Fibroblast of lung (primary cell): ENCODE results near the gene APBA1. TPM values are rescaled to one million over a fixed set of nuclear protein-coding genes. Genes with fewer than 3 reads are reported as not detected.

ENCODE experiments used
- DNase-seq, 2 donors: peaks; one replicate each; pipeline versions ENCODE4 v3.0.0 to v3.0.0-alpha.2; 2010; ENCODE audit warnings: low read depth in 2 of 2
- H2AFZ ChIP-seq: 2 replicates; pipeline ENCODE4 v1.5.1; 2012; ENCODE audit warnings: low read length, control low read depth, inconsistent platforms
- H3K27ac ChIP-seq: 2 replicates; pipeline ENCODE4 v1.5.1; 2011; ENCODE audit warnings: low read length, control low read depth; ENCODE audit not compliant: insufficient read depth
- H3K27me3 ChIP-seq: 2 replicates; pipeline ENCODE4 v1.5.1; 2011; ENCODE audit warnings: mild to moderate bottlenecking, low read length; ENCODE audit not compliant: control insufficient read depth, insufficient read depth
- H3K36me3 ChIP-seq: 2 replicates; pipeline ENCODE4 v1.5.1; 2011; ENCODE audit warnings: low read length; ENCODE audit not compliant: control insufficient read depth, insufficient read depth
- H3K4me1 ChIP-seq: 2 replicates; pipeline ENCODE4 v1.5.1; 2011; ENCODE audit warnings: low read length; ENCODE audit not compliant: control insufficient read depth, insufficient read depth; ENCODE audit errors: extremely low read depth
- H3K4me2 ChIP-seq: 2 replicates; pipeline ENCODE4 v1.5.1; 2011; ENCODE audit warnings: low read length, control low read depth; ENCODE audit not compliant: insufficient read depth; ENCODE audit errors: extremely low read depth
- H3K4me3 ChIP-seq, 4 experiments: fragments of 200-600 bp in 1 of 4; sonication (generic) in 1 of 4; replicated peaks in 1 of 4; 2 replicates each; pipeline ENCODE4 v1.5.1; 2011 to 2016; ENCODE audit warnings: low read length in 4 of 4, low read depth in 3 of 4, mild to moderate bottlenecking in 3 of 4, control low read depth in 2 of 4, inconsistent platforms in 1 of 4, mixed read lengths in 1 of 4; ENCODE audit not compliant: insufficient read depth in 1 of 4; ENCODE audit errors: control extremely low read depth in 1 of 4
- H3K79me2 ChIP-seq: 2 replicates; pipeline ENCODE4 v1.5.1; 2012; ENCODE audit warnings: mild to moderate bottlenecking, low read length, inconsistent platforms; ENCODE audit not compliant: control insufficient read depth, insufficient read depth
- H3K9ac ChIP-seq: 2 replicates; pipeline ENCODE4 v1.5.1; 2011; ENCODE audit warnings: mild to moderate bottlenecking, low read length, control low read depth; ENCODE audit not compliant: insufficient read depth
- H3K9me3 ChIP-seq: 2 replicates; pipeline ENCODE4 v1.5.1; 2012; ENCODE audit warnings: low read depth, low read length; ENCODE audit not compliant: control insufficient read depth, insufficient read depth
- H4K20me1 ChIP-seq: 2 replicates; pipeline ENCODE4 v1.5.1; 2011; ENCODE audit warnings: low read length; ENCODE audit not compliant: control insufficient read depth, insufficient read depth; ENCODE audit errors: extremely low read depth
- EZH2 ChIP-seq: IDR thresholded peaks from 2 replicates; pipeline ENCODE4 v1.5.1; 2012; ENCODE audit warnings: low read length, control low read depth, mild to moderate bottlenecking; ENCODE audit errors: missing control alignments
- polyA plus RNA-seq, 2 donors: library from polyadenylated mRNA; depleted of rRNA in 1 of 2; stranded (reverse) in 1 of 2; unstranded in 1 of 2; fragments of >200 nt; gene quantifications; 2 replicates each; pipeline ENCODE4 v1.2.1, GENCODE V29; 2011 to 2012; ENCODE audit warnings: missing spikeins in 1 of 2
- total RNA-seq: library from RNA; depleted of rRNA; stranded (reverse); fragments of >200 nt; gene quantifications from 2 replicates; pipeline ENCODE4 v1.2.1, GENCODE V29; 2014
- TF ChIP-seq, protein P1 (sequence below), 2 donors: IDR thresholded peaks in 1 of 2; conservative IDR thresholded peaks in 1 of 2; 1 replicate in 1 of 2; 2 replicates in 1 of 2; pipeline ENCODE4 v1.5.1; 2011 to 2012; ENCODE audit warnings: low read length in 2 of 2, control low read depth in 1 of 2, inconsistent platforms in 1 of 2, low read depth in 1 of 2, mild to moderate bottlenecking in 1 of 2

Gene APBA1
- total and polyA plus RNA-seq, 2 donors (not counting 1 experiment from before 2014, with no cell fraction given): 5.0 to 8.8 TPM

DNA sequence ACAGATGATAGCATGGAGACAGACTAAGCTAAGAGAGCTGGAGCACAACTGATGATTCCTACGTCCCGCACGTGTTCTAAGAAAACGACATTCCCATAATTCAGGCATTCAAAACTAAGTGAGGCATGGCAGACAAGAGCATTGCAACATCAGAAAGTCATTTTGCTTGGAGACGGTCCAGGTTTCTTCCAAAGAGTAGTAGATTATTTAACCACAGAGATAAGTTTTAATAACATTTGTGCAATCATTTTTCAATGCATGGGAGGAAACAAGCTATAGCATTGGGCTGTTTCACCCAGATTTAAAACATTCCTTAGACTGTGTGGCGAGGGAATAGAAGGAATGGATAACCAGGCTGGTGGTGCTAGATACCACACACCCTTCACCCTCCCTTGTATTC lies 117.2 kb downstream of the APBA1 start:
- H3K79me2 ChIP-seq: no peaks in the 10 kb centered on the region
- H3K27ac ChIP-seq: no peak overlapping the region
- H3K9ac ChIP-seq: no peak overlapping the region
- no peaks in the 10 kb centered on the region for H3K4me1 ChIP-seq
- no peaks in the 10 kb centered on the region for H3K9me3 ChIP-seq
- H3K4me3 ChIP-seq: no peak overlapping the region
- H3K4me2 ChIP-seq: no peak overlapping the region
- H4K20me1 ChIP-seq: no peaks in the 10 kb centered on the region
- no peaks in the 10 kb centered on the region for H3K36me3 ChIP-seq
- no peaks in the 10 kb centered on the region for H3K27me3 ChIP-seq
- no peak overlapping the region for H2AFZ ChIP-seq
- TF ChIP-seq, protein P1, sequence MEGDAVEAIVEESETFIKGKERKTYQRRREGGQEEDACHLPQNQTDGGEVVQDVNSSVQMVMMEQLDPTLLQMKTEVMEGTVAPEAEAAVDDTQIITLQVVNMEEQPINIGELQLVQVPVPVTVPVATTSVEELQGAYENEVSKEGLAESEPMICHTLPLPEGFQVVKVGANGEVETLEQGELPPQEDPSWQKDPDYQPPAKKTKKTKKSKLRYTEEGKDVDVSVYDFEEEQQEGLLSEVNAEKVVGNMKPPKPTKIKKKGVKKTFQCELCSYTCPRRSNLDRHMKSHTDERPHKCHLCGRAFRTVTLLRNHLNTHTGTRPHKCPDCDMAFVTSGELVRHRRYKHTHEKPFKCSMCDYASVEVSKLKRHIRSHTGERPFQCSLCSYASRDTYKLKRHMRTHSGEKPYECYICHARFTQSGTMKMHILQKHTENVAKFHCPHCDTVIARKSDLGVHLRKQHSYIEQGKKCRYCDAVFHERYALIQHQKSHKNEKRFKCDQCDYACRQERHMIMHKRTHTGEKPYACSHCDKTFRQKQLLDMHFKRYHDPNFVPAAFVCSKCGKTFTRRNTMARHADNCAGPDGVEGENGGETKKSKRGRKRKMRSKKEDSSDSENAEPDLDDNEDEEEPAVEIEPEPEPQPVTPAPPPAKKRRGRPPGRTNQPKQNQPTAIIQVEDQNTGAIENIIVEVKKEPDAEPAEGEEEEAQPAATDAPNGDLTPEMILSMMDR (conservative IDR thresholded peaks at IDR 0.05 in 1 of 2, IDR thresholded peaks at IDR 0.05 in 1 of 2; ENCODE audit: low read depth in 1 of 2, low read length in 2 of 2): no peak
- no peak for TF ChIP-seq EZH2
- peak; percentile 89 to 91 for DNase-seq

DNA sequence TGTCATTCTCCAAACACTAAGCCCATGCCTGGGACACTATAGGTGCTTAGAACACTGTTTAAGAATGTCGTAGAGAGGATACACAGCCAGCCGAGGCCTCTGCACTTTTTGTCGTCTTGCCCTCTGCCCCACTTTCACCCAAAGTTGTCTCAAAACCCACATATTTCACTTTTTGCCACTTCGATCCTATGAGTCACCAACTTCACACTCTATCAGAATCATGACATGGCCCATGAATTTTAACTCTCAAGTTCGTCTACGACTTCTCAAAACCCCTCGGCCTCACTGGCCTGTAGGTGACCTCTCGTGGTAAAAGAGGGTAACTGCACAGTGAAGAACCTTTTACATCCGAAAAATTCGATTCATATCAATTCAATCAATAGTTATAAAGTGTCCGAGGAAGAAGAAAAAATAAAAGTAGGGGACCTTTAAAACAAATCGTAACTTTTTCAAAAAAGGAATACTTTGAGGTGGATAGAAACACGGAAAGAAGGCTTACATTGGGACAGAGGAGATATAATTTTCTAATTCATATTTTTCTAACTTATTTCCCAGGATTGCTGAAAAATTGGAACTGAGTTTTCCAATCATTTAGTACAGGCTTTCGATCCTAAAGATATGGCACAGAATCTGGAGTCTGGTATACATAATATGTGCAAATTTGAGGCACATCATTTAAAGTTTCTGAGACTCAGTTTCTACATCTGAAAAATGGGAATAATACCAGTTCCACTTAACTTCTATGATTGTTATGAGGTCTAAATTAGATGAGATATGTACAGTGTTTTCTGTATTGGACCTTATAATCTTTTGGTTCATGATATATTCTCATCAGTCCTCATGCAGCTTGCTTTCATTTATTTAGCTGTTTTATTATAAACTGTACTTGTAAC lies 122.6 kb downstream of the APBA1 start:
- peak; percentile 58 to 67 for DNase-seq
- TF ChIP-seq, protein P1 (conservative IDR thresholded peaks at IDR 0.05 in 1 of 2, IDR thresholded peaks at IDR 0.05 in 1 of 2; ENCODE audit: low read depth in 1 of 2, low read length in 2 of 2): peak; percentile 92 to 98
- TF ChIP-seq EZH2: no peak
- no peaks in the 10 kb centered on the region for H3K27me3 ChIP-seq
- H4K20me1 ChIP-seq: no peaks in the 10 kb centered on the region
- no peaks in the 10 kb centered on the region for H3K9me3 ChIP-seq
- no peaks in the 10 kb centered on the region for H3K79me2 ChIP-seq
- no peaks in the 10 kb centered on the region for H3K4me1 ChIP-seq
- H3K27ac ChIP-seq: no peak overlapping the region
- H3K4me2 ChIP-seq: no peak overlapping the region
- H3K4me3 ChIP-seq: no peak overlapping the region
- no peak overlapping the region for H2AFZ ChIP-seq
- no peak overlapping the region for H3K9ac ChIP-seq
- H3K36me3 ChIP-seq: no peaks in the 10 kb centered on the region

DNA sequence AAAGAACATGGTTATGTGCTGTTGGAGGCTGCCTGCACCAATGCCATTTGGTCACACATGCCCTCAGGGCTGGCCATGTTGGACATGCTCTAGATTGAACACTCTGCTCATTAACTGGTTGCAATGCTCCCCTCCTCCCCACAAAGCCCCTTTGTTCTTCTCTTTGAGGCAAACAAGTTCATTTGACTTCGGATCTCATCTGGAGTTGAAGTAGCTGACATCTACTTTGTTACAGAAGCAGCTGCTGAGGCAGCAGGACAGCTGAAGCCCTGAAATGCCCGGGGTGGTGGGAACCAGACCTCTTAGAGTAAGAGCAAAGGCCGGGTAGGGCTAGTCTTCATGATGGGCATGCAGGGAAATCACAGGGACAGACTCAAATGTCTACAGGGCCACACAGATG lies 123.5 kb downstream of the APBA1 start:
- TF ChIP-seq, protein P1 (conservative IDR thresholded peaks at IDR 0.05 in 1 of 2, IDR thresholded peaks at IDR 0.05 in 1 of 2; ENCODE audit: low read depth in 1 of 2, low read length in 2 of 2): no peak
- TF ChIP-seq EZH2: no peak
- no peaks in the 10 kb centered on the region for H3K27me3 ChIP-seq
- no peak overlapping the region for H2AFZ ChIP-seq
- H3K9ac ChIP-seq: no peak overlapping the region
- DNase-seq: no peak
- no peaks in the 10 kb centered on the region for H3K36me3 ChIP-seq
- H3K4me3 ChIP-seq: no peak overlapping the region
- H3K9me3 ChIP-seq: no peaks in the 10 kb centered on the region
- H4K20me1 ChIP-seq: no peaks in the 10 kb centered on the region
- H3K4me1 ChIP-seq: no peaks in the 10 kb centered on the region
- no peak overlapping the region for H3K27ac ChIP-seq
- H3K4me2 ChIP-seq: no peak overlapping the region
- no peaks in the 10 kb centered on the region for H3K79me2 ChIP-seq
